SK-N-SH (cell line): ENCODE results near the gene MAOA. TPM values are rescaled to one million over a fixed set of nuclear protein-coding genes. Genes with fewer than 3 reads are reported as not detected.

ENCODE experiments used
- CTCF ChIA-PET: fragments of 300-600, 350-600 bp; formaldehyde crosslinking; extraction: SDS; loops from one replicate; lab custom pipeline; 2021; lab: Yijun Ruan, JAX
- POLR2A ChIA-PET: fragments of 350-600 bp; sonication (Branson Sonifier 250); formaldehyde crosslinking; extraction: SDS; loops from one replicate; lab custom pipeline; 2020; ENCODE audit warnings: antibody characterized with exemption, inconsistent platforms; lab: Yijun Ruan, JAX
- DNase-seq: peaks from one replicate; pipeline ENCODE4 v3.0.0; 2012
- H2AFZ ChIP-seq: fragments of 200-600 bp; sonication (generic); 2 replicates; pipeline ENCODE4 v1.8.1; 2016; ENCODE audit warnings: antibody characterized with exemption, mild to moderate bottlenecking, low read depth
- H3F3A ChIP-seq: fragments of 200-600 bp; sonication (generic); replicated peaks from 2 replicates; pipeline ENCODE3; 2016; ENCODE audit warnings: antibody characterized with exemption, mild to moderate bottlenecking; ENCODE audit not compliant: insufficient read depth
- H3K27ac ChIP-seq, 2 experiments: fragments of 200-500 bp in 1 of 2; fragments of 200-600 bp in 1 of 2; sonication (Bioruptor generic) in 1 of 2; sonication (generic), shearing (Covaris generic) in 1 of 2; 2 replicates each; pipeline versions ENCODE4 v1.5.1 to v1.6.1; 2014 to 2016; ENCODE audit warnings: low read depth in 2 of 2, inconsistent platforms in 1 of 2, low read length in 1 of 2, mild to moderate bottlenecking in 1 of 2, mixed read lengths in 1 of 2
- H3K27me3 ChIP-seq: fragments of 200-600 bp; sonication (generic), shearing (Covaris generic); 2 replicates; pipeline ENCODE4 v1.6.1; 2016; ENCODE audit warnings: mixed run types; ENCODE audit not compliant: insufficient read depth
- H3K36me3 ChIP-seq, 2 experiments: fragments of 200-500 bp in 1 of 2; fragments of 200-600 bp in 1 of 2; sonication (Bioruptor generic) in 1 of 2; sonication (generic) in 1 of 2; replicated peaks in 1 of 2; 2 replicates each; pipeline versions ENCODE3 to v1.5.1; 2014 to 2016; ENCODE audit warnings: low read length in 1 of 2, mild to moderate bottlenecking in 1 of 2; ENCODE audit not compliant: insufficient read depth in 2 of 2, control insufficient read depth in 1 of 2
- H3K4me1 ChIP-seq, 2 experiments: fragments of 200-500 bp in 1 of 2; fragments of 200-600 bp in 1 of 2; sonication (Bioruptor generic) in 1 of 2; sonication (generic), shearing (Covaris generic) in 1 of 2; 2 replicates each; pipeline versions ENCODE4 v1.5.1 to v1.6.1; 2014 to 2016; ENCODE audit warnings: low read depth in 1 of 2, low read length in 1 of 2, mixed run types in 1 of 2; ENCODE audit not compliant: insufficient read depth in 2 of 2, control insufficient read depth in 1 of 2
- H3K4me2 ChIP-seq: fragments of 200-600 bp; sonication (generic), shearing (Covaris generic); 2 replicates; pipeline ENCODE4 v1.6.1; 2017; ENCODE audit warnings: mixed run types
- H3K4me3 ChIP-seq, 2 experiments: fragments of 200-500 bp in 1 of 2; fragments of 200-600 bp in 1 of 2; sonication (Bioruptor generic) in 1 of 2; sonication (generic), shearing (Covaris generic) in 1 of 2; 2 replicates each; pipeline versions ENCODE4 v1.5.1 to v1.8.1; 2014 to 2016; ENCODE audit warnings: low read depth in 2 of 2, inconsistent platforms in 1 of 2, low read length in 1 of 2, mild to moderate bottlenecking in 1 of 2, mixed read lengths in 1 of 2, moderate library complexity in 1 of 2
- H3K79me2 ChIP-seq: fragments of 200-600 bp; sonication (generic); 2 replicates; pipeline ENCODE4 v1.8.1; 2017; ENCODE audit warnings: mild to moderate bottlenecking; ENCODE audit not compliant: insufficient read depth
- H3K9ac ChIP-seq: fragments of 200-600 bp; sonication (generic); 2 replicates; pipeline ENCODE4 v1.6.1; 2017; ENCODE audit warnings: mixed run types
- H3K9me2 ChIP-seq: fragments of 200-600 bp; sonication (generic); 2 replicates; pipeline ENCODE4 v1.6.1; 2017; ENCODE audit warnings: mixed run types
- H3K9me3 ChIP-seq: fragments of 200-600 bp; sonication (generic); 2 replicates; pipeline ENCODE4 v1.6.1; 2017; ENCODE audit warnings: mixed run types, mild to moderate bottlenecking, moderate library complexity
- H4K20me1 ChIP-seq: fragments of 200-600 bp; sonication (generic); 2 replicates; pipeline ENCODE4 v1.6.1; 2017; ENCODE audit warnings: mild to moderate bottlenecking, mixed run types; ENCODE audit not compliant: insufficient read depth
- CHD2 ChIP-seq: fragments of 150-350 bp; IDR thresholded peaks from 2 replicates; pipeline ENCODE4 v1.6.1; 2018; ENCODE audit warnings: low read length; ENCODE audit not compliant: partially characterized antibody
- ELF1 ChIP-seq: IDR thresholded peaks from 2 replicates; pipeline ENCODE4 v1.4.0; 2012
- EZH2phosphoT487 ChIP-seq: fragments of 200-600 bp; sonication (generic); IDR thresholded peaks from 2 replicates; pipeline ENCODE4 v1.6.1; 2017; ENCODE audit warnings: low read depth, mixed run types, mild to moderate bottlenecking, antibody characterized with exemption, moderate library complexity, borderline replicate concordance
- FOSL2 ChIP-seq: IDR thresholded peaks from 2 replicates; pipeline ENCODE4 v1.4.0; 2012; ENCODE audit warnings: low read depth, mild to moderate bottlenecking, moderate library complexity, borderline replicate concordance
- FOXJ3 ChIP-seq: sonication (generic); formaldehyde crosslinking; IDR thresholded peaks from 2 replicates; pipeline ENCODE4 v1.5.1; 2020; ENCODE audit warnings: mild to moderate bottlenecking, missing genetic modification reagents
- GABPA ChIP-seq: IDR thresholded peaks from 2 replicates; pipeline ENCODE4 v1.4.0; 2012; ENCODE audit warnings: low read depth, mild to moderate bottlenecking
- MEF2A ChIP-seq: IDR thresholded peaks from 2 replicates; pipeline ENCODE4 v1.4.0; 2012; ENCODE audit warnings: low read depth, borderline replicate concordance
- MXI1 ChIP-seq: IDR thresholded peaks from 2 replicates; pipeline ENCODE4 v1.6.1; 2012; ENCODE audit warnings: mild to moderate bottlenecking, low read depth, low read length, improper control_type of control experiment
- NFIC ChIP-seq: IDR thresholded peaks from 2 replicates; pipeline ENCODE4 v1.4.0; 2012; ENCODE audit warnings: borderline replicate concordance
- NRF1 ChIP-seq: IDR thresholded peaks from 2 replicates; pipeline ENCODE4 v1.6.1; 2012; ENCODE audit warnings: low read depth, mild to moderate bottlenecking, low read length
- POLR2AphosphoS5 ChIP-seq: IDR thresholded peaks from 2 replicates; pipeline ENCODE4 v1.6.1; 2012; ENCODE audit warnings: low read depth, low read length
- RFX5 ChIP-seq: IDR thresholded peaks from 2 replicates; pipeline ENCODE4 v1.6.1; 2012; ENCODE audit warnings: mild to moderate bottlenecking, improper control_type of control experiment, low read length
- SIN3A ChIP-seq: IDR thresholded peaks from 2 replicates; pipeline ENCODE4 v1.6.1; 2012; ENCODE audit warnings: low read depth, mild to moderate bottlenecking, low read length, moderate library complexity, borderline replicate concordance
- SMC3 ChIP-seq: IDR thresholded peaks from 2 replicates; pipeline ENCODE4 v1.6.1; 2012; ENCODE audit warnings: low read depth, low read length, improper control_type of control experiment
- TAF1 ChIP-seq: IDR thresholded peaks from 2 replicates; pipeline ENCODE4 v1.6.1; 2012; ENCODE audit warnings: low read depth, mild to moderate bottlenecking, low read length, moderate library complexity, borderline replicate concordance
- USF2 ChIP-seq: fragments of 150-350 bp; IDR thresholded peaks from 2 replicates; pipeline ENCODE4 v1.6.1; 2017; ENCODE audit warnings: antibody characterized with exemption, low read length, low read depth, borderline replicate concordance
- WGBS: methylation state at CpG from one replicate; pipeline ENCODE4 v1.1.6; 2017; ENCODE audit warnings: low lambda C conversion rate; 5-methylcytosine and 5-hydroxymethylcytosine counted together
- polyA plus RNA-seq, 3 experiments: library from polyadenylated mRNA; depleted of rRNA; stranded (reverse); fragments of >200 nt; gene quantifications; 2 replicates each; pipeline ENCODE4 v1.2.3, GENCODE V29; 2012
- TF ChIP-seq, protein P1 (sequence below): IDR thresholded peaks from 2 replicates; pipeline ENCODE4; 2012
- TF ChIP-seq, protein P2 (sequence below): fragments of 150-350 bp; IDR thresholded peaks from 2 replicates; pipeline ENCODE4 v1.6.1; 2016; ENCODE audit warnings: mild to moderate bottlenecking, low read depth, low read length

The MAOA gene
- polyA plus RNA-seq, 1 of the 3 experiments (the other 2 are of a cell fraction), result 0.31 TPM

DNA sequence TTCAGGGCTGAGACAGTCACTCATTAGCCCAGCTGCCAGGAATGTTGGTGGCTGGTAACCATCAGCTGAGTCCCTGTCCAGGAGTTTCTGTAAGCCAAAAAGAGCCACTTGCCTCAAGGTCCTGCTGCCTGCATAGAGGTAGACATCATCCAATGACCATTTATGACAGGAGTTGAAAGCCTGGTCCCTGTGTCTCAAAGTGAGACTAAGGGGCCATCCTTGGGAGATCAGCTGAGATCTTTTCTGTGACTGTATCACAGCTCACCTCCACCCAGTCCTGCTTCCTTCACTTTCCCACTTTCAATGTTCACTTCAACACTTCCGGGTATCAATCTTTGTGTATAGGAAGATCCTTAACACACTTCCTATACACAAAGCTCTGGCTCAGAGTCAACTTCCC, 28.4 kb upstream of the MAOA start:
- Histone ChIP-seq H3K9me2 (no peaks in the 10 kb centered on the region), H3K27ac (no peak overlapping the region), H3K9ac (no peak overlapping the region), H3K4me2 (no peak overlapping the region), H3K27me3 (no peaks in the 10 kb centered on the region), H3K4me3 (no peak overlapping the region), H4K20me1 (no peaks in the 10 kb centered on the region), H3F3A (no peaks in the 10 kb centered on the region), H3K79me2 (no peaks in the 10 kb centered on the region), H2AFZ (no peak overlapping the region), H3K4me1 (no peaks in the 10 kb centered on the region), H3K9me3 (no peaks in the 10 kb centered on the region), H3K36me3 (no peaks in the 10 kb centered on the region)
- ChIA-PET CTCF (no interaction called here), POLR2A (no interaction called here)
- no peak for TF ChIP-seq SMC3
- no peak for TF ChIP-seq NRF1
- TF ChIP-seq GABPA, result no peak
- TF ChIP-seq MXI1, result no peak
- no peak for TF ChIP-seq SIN3A
- TF ChIP-seq, protein P1, sequence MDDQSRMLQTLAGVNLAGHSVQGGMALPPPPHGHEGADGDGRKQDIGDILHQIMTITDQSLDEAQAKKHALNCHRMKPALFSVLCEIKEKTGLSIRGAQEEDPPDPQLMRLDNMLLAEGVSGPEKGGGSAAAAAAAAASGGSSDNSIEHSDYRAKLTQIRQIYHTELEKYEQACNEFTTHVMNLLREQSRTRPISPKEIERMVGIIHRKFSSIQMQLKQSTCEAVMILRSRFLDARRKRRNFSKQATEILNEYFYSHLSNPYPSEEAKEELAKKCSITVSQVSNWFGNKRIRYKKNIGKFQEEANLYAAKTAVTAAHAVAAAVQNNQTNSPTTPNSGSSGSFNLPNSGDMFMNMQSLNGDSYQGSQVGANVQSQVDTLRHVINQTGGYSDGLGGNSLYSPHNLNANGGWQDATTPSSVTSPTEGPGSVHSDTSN, result no peak
- no peak for TF ChIP-seq CHD2
- no peak for TF ChIP-seq MEF2A
- no peak for TF ChIP-seq ELF1
- TF ChIP-seq NFIC, result no peak
- TF ChIP-seq, protein P2, sequence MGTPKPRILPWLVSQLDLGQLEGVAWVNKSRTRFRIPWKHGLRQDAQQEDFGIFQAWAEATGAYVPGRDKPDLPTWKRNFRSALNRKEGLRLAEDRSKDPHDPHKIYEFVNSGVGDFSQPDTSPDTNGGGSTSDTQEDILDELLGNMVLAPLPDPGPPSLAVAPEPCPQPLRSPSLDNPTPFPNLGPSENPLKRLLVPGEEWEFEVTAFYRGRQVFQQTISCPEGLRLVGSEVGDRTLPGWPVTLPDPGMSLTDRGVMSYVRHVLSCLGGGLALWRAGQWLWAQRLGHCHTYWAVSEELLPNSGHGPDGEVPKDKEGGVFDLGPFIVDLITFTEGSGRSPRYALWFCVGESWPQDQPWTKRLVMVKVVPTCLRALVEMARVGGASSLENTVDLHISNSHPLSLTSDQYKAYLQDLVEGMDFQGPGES, result no peak
- no peak for TF ChIP-seq TAF1
- no peak for TF ChIP-seq FOSL2
- TF ChIP-seq USF2, result no peak
- TF ChIP-seq EZH2phosphoT487, result no peak
- TF ChIP-seq POLR2AphosphoS5, result no peak
- TF ChIP-seq FOXJ3 (CRISPR knock-in tag), result no peak
- TF ChIP-seq RFX5, result no peak
- DNase-seq, result no peak
- 36% methylated on average over 1 of the region's 1 CpG for WGBS
